HEK293T (cell line): ENCODE measurements around the gene CCT5.

Experiments
- CTCF ChIA-PET: fragments of 350-600 bp; formaldehyde crosslinking; extraction: SDS; loops from one replicate; lab custom pipeline; 2021; ENCODE audit warnings: antibody characterized with exemption, inconsistent platforms; lab: Yijun Ruan, JAX
- POLR2A ChIA-PET: fragments of 350-600 bp; formaldehyde crosslinking; extraction: SDS; loops from one replicate; lab custom pipeline; 2020; ENCODE audit warnings: antibody characterized with exemption, inconsistent platforms; lab: Yijun Ruan, JAX
- DNase-seq: peaks from one replicate; pipeline ENCODE4 v3.0.0; 2012; ENCODE audit warnings: mixed read lengths; ENCODE audit errors: extremely low spot score
- ARNT ChIP-seq: fragments of 450-650 bp; IDR thresholded peaks from 2 replicates; pipeline ENCODE4 v1.6.1; 2017; ENCODE audit warnings: mild to moderate bottlenecking
- BHLHE40 ChIP-seq: fragments of 450-650 bp; IDR thresholded peaks from 2 replicates; pipeline ENCODE4 v1.6.1; 2016; ENCODE audit warnings: mild to moderate bottlenecking, moderate library complexity, borderline replicate concordance
- CTBP1 ChIP-seq: fragments of 450-650 bp; IDR thresholded peaks from 2 replicates; pipeline ENCODE4 v1.6.1; 2016; ENCODE audit warnings: borderline replicate concordance
- ELF4 ChIP-seq: fragments of 450-650 bp; IDR thresholded peaks from 2 replicates; pipeline ENCODE4 v1.6.1; 2017; ENCODE audit warnings: antibody characterized with exemption
- FOXA1 ChIP-seq: fragments of 450-650 bp; IDR thresholded peaks from 2 replicates; pipeline ENCODE4 v1.6.1; 2016; ENCODE audit warnings: mild to moderate bottlenecking
- FOXK2 ChIP-seq: fragments of 450-650 bp; IDR thresholded peaks from 2 replicates; pipeline ENCODE4 v1.6.1; 2016; ENCODE audit warnings: mild to moderate bottlenecking
- FOXM1 ChIP-seq: fragments of 450-650 bp; IDR thresholded peaks from 2 replicates; pipeline ENCODE4 v1.6.1; 2017; ENCODE audit warnings: mild to moderate bottlenecking, borderline replicate concordance
- HDGF ChIP-seq: fragments of 450-650 bp; IDR thresholded peaks from 2 replicates; pipeline ENCODE4 v1.6.1; 2017; ENCODE audit warnings: antibody characterized with exemption, borderline replicate concordance
- L3MBTL2 ChIP-seq: fragments of 450-650 bp; conservative IDR thresholded peaks from 2 replicates; pipeline ENCODE4 v1.6.1; 2016; ENCODE audit warnings: mild to moderate bottlenecking
- LEF1 ChIP-seq: fragments of 450-650 bp; IDR thresholded peaks from 2 replicates; pipeline ENCODE4 v1.6.1; 2017; ENCODE audit warnings: mild to moderate bottlenecking, borderline replicate concordance
- NFRKB ChIP-seq: fragments of 450-650 bp; IDR thresholded peaks from 2 replicates; pipeline ENCODE4 v1.6.1; 2016; ENCODE audit warnings: mild to moderate bottlenecking, moderate library complexity
- SP1 ChIP-seq: fragments of 450-650 bp; IDR thresholded peaks from 2 replicates; pipeline ENCODE4 v1.6.1; 2017
- SUZ12 ChIP-seq: fragments of 450-650 bp; IDR thresholded peaks from 2 replicates; pipeline ENCODE4 v1.6.1; 2016; ENCODE audit warnings: mild to moderate bottlenecking
- TARDBP ChIP-seq: fragments of 450-650 bp; IDR thresholded peaks from 2 replicates; pipeline ENCODE4 v1.6.1; 2016
- ZNF384 ChIP-seq: fragments of 450-650 bp; IDR thresholded peaks from 2 replicates; pipeline ENCODE4 v1.6.1; 2016
- TF ChIP-seq, protein P1 (sequence below): fragments of 450-650 bp; IDR thresholded peaks from 2 replicates; pipeline ENCODE4 v1.6.1; 2016

Gene CCT5

DNA sequence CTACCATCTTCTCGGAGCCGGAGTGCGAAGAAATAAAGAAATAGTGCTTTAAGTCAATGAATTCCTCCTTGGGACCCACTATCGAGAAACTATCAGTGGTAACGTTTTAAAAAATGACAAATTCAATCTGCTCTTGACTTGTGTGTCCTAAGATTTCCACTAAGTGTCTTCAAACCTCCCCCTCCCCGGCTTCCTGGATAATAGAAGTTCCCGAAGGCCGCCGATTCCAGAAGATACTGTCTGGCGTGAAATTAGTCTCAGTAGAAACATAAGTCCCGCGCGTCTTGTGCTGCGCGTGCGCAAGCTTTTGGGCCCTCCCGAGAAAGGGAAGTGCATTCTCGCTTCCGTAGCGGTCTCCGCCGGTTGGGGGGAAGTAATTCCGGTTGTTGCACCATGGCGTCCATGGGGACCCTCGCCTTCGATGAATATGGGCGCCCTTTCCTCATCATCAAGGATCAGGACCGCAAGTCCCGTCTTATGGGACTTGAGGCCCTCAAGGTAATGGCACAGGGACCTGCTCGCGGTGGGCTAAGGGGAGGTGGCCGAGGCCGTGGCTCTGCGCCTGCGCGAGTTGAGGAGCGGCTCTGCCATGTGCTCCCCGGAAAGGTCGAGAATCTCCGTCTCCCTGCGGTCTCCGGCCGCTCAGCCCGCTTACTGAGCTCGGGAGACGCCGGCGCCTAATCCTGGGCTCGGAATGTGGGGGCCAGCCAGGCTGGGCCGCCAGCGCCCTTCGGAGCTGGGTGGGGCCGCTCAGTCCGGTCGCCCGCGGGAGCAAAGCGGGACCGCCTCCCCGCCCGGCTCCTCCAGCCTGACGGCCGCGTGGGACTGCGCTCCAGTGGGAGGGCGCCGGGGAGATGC lies at the start of gene CCT5:
TSS of gene CCT5 (plus strand) at position 333 of the 858 bp plus-strand sequence. CDS start at position 394, 61 bp downstream.
- DNase-seq: peak; percentile 91
- TF ChIP-seq ELF4 (peak; percentile 66; the same call in 1 of the 2 replicates), FOXK2 (no peak), CTBP1 (no peak), LEF1 (no peak), BHLHE40 (peak; percentile 76), NFRKB (no peak), L3MBTL2 (peak; percentile 75), SP1 (0 out of 2 replicates have a peak, but pooled peaks have one; percentile 20), ZNF384 (peak; percentile 100)
- TF ChIP-seq, protein P1, sequence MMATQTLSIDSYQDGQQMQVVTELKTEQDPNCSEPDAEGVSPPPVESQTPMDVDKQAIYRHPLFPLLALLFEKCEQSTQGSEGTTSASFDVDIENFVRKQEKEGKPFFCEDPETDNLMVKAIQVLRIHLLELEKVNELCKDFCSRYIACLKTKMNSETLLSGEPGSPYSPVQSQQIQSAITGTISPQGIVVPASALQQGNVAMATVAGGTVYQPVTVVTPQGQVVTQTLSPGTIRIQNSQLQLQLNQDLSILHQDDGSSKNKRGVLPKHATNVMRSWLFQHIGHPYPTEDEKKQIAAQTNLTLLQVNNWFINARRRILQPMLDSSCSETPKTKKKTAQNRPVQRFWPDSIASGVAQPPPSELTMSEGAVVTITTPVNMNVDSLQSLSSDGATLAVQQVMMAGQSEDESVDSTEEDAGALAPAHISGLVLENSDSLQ: no peak
- POLR2A ChIA-PET: interaction anchor here (0.7 to 2.7 kb wide), 15 partner anchors 9 to 416 kb away, joined by 3 to 10 read pairs (median 4); no protein-coding TSS in a partner anchor
- CTCF ChIA-PET: interaction anchor here (1.8 kb wide), 1 partner anchor 34 kb away, joined by 4 read pairs; no protein-coding TSS in a partner anchor

DNA sequence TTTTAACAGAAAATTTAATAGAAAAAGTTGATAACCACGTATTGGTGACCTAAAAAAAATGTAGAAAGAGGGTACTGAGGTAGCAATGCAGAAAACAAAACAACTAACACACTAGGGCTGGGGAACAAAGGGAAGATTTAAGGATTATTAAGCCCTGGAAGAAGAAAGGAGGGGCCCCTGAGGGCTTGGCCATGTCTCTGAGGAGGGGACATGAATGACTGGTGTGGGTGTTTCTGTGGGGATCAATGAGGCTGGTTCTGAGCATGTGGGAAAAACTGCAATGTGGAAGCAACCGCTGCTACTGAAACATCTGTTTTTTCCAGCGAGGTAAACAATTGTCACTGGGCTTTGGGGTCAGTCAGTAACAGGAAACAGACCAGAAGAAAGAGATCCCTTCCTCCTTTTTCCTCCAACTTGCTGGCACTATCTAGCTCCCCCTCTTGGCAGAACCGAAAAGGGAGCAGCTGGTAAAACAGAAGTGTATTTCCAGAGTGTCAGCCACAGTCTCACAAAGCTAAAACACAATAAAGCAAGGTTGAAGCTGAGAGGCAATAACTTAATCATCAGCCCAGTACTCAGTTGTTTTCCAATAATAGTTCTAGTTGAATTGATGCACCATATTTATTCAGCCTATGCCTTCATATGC lies 48.7 kb upstream of the CCT5 start:
- TF ChIP-seq CTBP1: no peak
- no peak for TF ChIP-seq NFRKB
- TF ChIP-seq SUZ12: no peak
- TF ChIP-seq TARDBP: no peak
- no peak for TF ChIP-seq HDGF
- TF ChIP-seq, protein P1: no peak
- no peak for TF ChIP-seq ARNT
- no peak for TF ChIP-seq FOXK2
- TF ChIP-seq FOXA1: no peak
- TF ChIP-seq L3MBTL2: no peak
- no peak for DNase-seq
- ChIA-PET POLR2A (interaction anchor here (1.4 kb wide), 1 partner anchor 49 kb away, joined by 4 read pairs; the partner anchor contains the start of genes ATPSCKMT and CCT5), CTCF (interaction anchor here (0.6 to 1.1 kb wide), 4 partner anchors 15 to 128 kb away, joined by 3 read pairs; no protein-coding TSS in a partner anchor)

DNA sequence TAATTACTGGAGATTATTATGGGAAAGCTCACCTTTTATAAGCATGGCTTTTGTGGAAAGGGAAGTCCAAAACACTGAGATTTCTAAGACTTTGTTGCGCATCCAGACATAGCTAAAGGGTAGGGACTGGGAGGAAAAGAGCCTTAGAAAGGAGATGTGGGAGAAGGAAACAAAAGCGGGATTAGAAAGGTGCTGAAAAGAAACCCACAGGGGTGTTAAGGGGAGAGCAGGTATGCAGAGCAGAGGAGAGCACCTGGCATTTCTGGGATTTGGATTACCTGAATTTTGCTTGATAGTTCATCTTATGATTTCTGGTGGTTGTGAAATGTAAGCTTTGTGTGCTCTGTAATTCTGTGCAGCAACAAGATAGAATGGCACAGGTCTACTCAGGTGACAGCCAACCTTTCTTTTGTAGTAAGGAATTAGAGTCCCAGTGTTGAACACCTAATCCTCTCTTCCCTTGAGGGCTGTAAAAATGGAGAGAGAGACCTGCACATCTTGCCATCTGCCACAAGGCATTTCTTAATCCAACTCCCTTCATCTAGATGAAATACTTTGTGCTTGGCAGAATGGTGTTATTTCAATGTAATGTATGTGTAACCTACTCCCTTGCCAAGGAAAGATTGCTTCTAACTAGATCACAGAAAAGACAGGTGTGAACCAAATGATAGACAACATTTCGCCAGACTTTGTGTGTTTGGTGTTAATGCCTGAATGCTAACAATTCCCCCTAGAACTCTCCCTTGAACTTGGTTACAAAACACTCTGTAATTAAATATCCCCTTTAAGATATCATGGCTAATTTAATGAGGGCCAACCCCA lies 47.8 kb upstream of the CCT5 start:
- CTCF ChIA-PET: interaction anchor here (0.6 to 1.1 kb wide), 4 partner anchors 14 to 31 kb away, joined by 3 read pairs; no protein-coding TSS in a partner anchor
- POLR2A ChIA-PET: interaction anchor here (1.4 kb wide), 1 partner anchor 48 kb away, joined by 4 read pairs; the partner anchor contains the start of genes ATPSCKMT and CCT5

DNA sequence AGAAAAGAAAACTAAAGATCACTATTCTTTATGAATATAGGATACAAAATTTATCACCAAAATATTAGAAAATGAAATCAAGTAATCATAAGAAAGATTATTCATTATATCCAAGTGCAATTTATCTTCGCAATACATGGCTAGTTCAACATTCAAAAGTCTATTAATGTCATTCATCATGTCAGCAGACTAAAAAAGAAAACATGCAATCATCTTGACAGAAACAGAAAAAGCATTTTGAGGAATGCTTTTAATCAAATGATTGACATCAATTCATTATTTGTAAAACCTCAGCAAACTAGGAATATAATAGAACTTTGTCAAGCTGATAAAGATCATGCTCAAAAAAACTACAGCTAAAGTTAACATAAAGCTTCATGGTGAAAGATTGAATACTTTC lies 41.1 kb upstream of the CCT5 start:
- DNase-seq: no peak
- POLR2A ChIA-PET: no interaction called here
- TF ChIP-seq ARNT (no peak), LEF1 (no peak), ELF4 (no peak), TARDBP (no peak), NFRKB (no peak), FOXK2 (no peak), BHLHE40 (no peak), FOXA1 (no peak), L3MBTL2 (no peak), SP1 (no peak)
- CTCF ChIA-PET: no interaction called here

More for the DNA sequence above, 47.8 kb upstream of the CCT5 start:
- no peak for DNase-seq
- TF ChIP-seq, protein P1: no peak
- TF ChIP-seq ZNF384 (no peak), SP1 (no peak), TARDBP (no peak), HDGF (no peak), SUZ12 (no peak), FOXK2 (no peak), CTBP1 (no peak), ARNT (no peak), FOXA1 (no peak)

DNA sequence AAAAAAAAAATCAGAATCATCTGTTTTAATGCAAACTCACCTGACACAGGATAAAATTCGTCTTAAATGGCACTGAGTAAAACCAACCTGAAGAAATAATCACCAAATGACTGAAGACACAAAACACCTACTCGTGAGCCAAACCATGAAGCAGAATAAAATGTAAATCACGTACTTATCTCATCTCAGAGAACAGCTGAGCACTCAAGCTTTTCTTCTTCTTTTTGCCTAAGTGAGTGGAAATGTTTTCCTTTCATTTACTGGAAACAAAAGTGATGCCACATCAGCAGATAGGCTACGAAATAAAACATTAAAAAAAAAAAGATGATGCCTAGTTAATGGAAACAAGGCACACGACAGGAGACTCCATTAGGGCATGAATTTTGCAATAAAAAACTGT lies 36.8 kb upstream of the CCT5 start:
- ChIA-PET POLR2A (no interaction called here), CTCF (no interaction called here)
- TF ChIP-seq SP1 (no peak), SUZ12 (no peak), L3MBTL2 (no peak), FOXA1 (no peak), FOXM1 (no peak), NFRKB (no peak), ELF4 (no peak), HDGF (no peak), BHLHE40 (no peak), TARDBP (no peak), CTBP1 (no peak), ZNF384 (no peak), ARNT (no peak), FOXK2 (no peak), LEF1 (no peak)
- TF ChIP-seq, protein P1: no peak
- DNase-seq: no peak
